ENCODE results near the gene TMEM61.

Gene TMEM61

GRCh38 chr1:54969879-54970278, 10.5 kb upstream of the TMEM61 start:
- DNase-seq (ENCODE audit: low spot score) = no peak
- TF ChIP-seq, protein P1, sequence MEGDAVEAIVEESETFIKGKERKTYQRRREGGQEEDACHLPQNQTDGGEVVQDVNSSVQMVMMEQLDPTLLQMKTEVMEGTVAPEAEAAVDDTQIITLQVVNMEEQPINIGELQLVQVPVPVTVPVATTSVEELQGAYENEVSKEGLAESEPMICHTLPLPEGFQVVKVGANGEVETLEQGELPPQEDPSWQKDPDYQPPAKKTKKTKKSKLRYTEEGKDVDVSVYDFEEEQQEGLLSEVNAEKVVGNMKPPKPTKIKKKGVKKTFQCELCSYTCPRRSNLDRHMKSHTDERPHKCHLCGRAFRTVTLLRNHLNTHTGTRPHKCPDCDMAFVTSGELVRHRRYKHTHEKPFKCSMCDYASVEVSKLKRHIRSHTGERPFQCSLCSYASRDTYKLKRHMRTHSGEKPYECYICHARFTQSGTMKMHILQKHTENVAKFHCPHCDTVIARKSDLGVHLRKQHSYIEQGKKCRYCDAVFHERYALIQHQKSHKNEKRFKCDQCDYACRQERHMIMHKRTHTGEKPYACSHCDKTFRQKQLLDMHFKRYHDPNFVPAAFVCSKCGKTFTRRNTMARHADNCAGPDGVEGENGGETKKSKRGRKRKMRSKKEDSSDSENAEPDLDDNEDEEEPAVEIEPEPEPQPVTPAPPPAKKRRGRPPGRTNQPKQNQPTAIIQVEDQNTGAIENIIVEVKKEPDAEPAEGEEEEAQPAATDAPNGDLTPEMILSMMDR (IDR thresholded peaks at IDR 0.05; ENCODE audit: borderline replicate concordance, control extremely low read depth, extremely low read depth, insufficient read depth, missing control alignments) = no peak
- in situ Hi-C loops (cut with MboI; ENCODE audit: low sequenced_read_pairs, unreplicated experiment) = no loop called here

DNA sequence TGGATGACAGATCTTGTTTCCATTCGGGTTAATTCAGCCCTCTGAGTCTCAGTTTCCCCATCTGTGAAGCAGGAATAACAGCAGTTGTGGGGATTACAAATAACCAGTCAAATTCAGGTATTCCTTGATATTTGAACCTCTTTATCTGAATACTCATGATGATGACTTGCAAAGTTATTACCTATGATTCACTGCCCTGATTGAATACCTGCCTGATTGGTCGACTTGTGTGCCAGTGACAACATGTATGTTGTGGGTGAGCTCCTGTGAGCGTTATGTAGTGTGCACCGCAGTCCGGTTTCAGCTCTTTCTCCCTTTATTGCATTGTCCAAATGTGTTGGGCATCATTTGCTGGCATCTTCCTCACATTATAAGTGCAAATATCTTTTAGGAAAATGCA, 9.5 kb upstream of the TMEM61 start:
- in situ Hi-C loops (cut with MboI; ENCODE audit: low sequenced_read_pairs, unreplicated experiment) = no loop called here
- no peak for DNase-seq (ENCODE audit: low spot score)
- TF ChIP-seq, protein P1 (IDR thresholded peaks at IDR 0.05; ENCODE audit: borderline replicate concordance, control extremely low read depth, extremely low read depth, insufficient read depth, missing control alignments) = no peak

- in situ Hi-C loops (cut with MboI; ENCODE audit: low sequenced_read_pairs, unreplicated experiment) = no loop called here
- TF ChIP-seq, protein P1 (IDR thresholded peaks at IDR 0.05; ENCODE audit: borderline replicate concordance, control extremely low read depth, extremely low read depth, insufficient read depth, missing control alignments) = no peak
- no peak for DNase-seq (ENCODE audit: low spot score)
Observed at GRCh38 chr1:54971317-54971791, 9.1 kb upstream of the TMEM61 start.

DNA sequence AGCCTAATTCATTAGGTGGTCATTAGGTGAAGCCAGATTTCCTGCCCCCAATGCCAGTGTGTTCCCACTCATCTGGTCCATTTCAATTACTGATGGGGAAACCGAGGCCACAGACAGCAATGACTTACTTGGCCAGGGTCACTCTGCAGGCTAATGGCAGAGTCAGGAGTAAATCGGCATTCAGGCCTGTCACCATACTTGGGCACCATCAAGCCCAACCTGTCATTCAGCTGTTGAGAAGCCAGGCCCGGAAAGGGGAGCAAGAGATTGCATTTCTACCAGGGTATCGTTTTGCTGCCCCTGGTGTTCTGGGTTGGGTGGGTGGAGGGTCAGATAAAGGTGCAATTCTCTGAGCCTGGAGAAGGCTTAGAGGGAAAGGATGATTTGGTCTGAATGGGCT, 8.0 kb upstream of the TMEM61 start:
- in situ Hi-C loops (cut with MboI; ENCODE audit: low sequenced_read_pairs, unreplicated experiment) = no loop called here
- DNase-seq (ENCODE audit: low spot score) = no peak
- TF ChIP-seq, protein P1 (IDR thresholded peaks at IDR 0.05; ENCODE audit: borderline replicate concordance, control extremely low read depth, extremely low read depth, insufficient read depth, missing control alignments) = no peak

GRCh38 chr1:54973205-54973921, 7.1 kb upstream of the TMEM61 start:
- no peak for DNase-seq (ENCODE audit: low spot score)
- TF ChIP-seq, protein P1 (IDR thresholded peaks at IDR 0.05; ENCODE audit: borderline replicate concordance, control extremely low read depth, extremely low read depth, insufficient read depth, missing control alignments) = no peak
- in situ Hi-C loops (cut with MboI; ENCODE audit: low sequenced_read_pairs, unreplicated experiment) = no loop called here

- DNase-seq (ENCODE audit: low spot score) = no peak
- in situ Hi-C loops (cut with MboI; ENCODE audit: low sequenced_read_pairs, unreplicated experiment) = no loop called here
- TF ChIP-seq, protein P1 (IDR thresholded peaks at IDR 0.05; ENCODE audit: borderline replicate concordance, control extremely low read depth, extremely low read depth, insufficient read depth, missing control alignments) = no peak
Observed at GRCh38 chr1:54975356-54976108, 4.9 kb upstream of the TMEM61 start.
